ENCODE results near the gene AVP.
"Not testable (repeated sequence)": the region's sequence is repeated elsewhere in the genome, so short reads cannot be mapped to it uniquely, and the experiment has no call there.

AVP gene

DNA sequence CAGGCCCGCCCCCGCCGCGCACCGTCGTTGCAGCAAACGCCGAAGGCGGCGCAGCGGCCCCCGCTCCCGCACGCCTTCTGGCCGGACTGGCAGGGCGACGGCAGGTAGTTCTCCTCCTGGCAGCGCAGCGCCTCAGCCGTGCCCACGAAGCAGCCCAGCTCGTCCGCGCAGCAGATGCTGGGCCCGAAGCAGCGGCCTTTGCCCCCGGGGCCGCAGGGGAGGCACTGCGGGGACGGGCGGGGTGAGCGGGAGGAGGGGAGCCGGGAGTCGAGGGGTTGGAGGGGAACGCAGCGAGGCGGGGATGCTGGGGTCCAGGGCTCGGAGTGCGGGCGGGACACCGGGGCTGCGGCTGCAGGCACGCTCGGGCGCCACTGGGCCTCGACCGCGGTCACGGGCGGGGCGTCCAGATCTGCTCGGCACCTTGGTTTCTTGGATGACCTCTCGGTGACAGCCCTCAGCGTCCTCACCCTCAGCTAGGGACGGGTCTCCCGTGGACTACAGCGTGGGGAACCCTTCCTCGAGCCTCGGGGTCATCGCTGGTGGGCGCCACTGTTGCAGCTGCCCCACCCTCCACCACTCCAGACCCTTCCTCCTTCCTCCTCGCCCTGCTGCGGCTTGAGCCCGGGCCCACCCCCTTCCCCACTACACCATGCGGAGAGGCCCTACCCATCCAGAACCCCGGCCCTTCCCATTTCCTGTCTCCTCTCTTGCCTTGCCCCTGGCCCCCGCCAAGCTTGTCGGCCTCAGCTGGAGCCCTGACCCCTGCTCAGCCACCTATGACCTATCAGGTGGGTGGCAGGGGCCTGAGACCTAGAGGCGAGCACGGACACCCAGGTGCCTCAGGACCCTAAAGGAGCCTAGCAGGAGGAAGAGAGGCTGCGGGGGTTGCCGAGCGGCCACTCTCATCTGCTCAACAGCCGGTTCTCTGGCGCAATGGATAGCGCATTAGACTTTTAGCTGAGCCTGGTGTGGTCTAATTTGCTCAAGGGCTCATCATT lies 1.3 kb downstream of the AVP start:
- DNase-seq = no peak

- no peak for DNase-seq
Measured at GRCh38 chr20:3082306-3082951, 2.1 kb downstream of the AVP start.

- no peak for DNase-seq
Measured at GRCh38 chr20:3081641-3082040, 2.9 kb downstream of the AVP start.

- peak; percentile 62 for DNase-seq
Measured at GRCh38 chr20:3080939-3081388, 3.6 kb downstream of the AVP start.

- no peak for DNase-seq
Measured at GRCh38 chr20:3077618-3078134, 6.8 kb downstream of the AVP start.

- DNase-seq = not testable (repeated sequence)
Measured at GRCh38 chr20:3075315-3075714, 9.2 kb downstream of the AVP start.

DNA sequence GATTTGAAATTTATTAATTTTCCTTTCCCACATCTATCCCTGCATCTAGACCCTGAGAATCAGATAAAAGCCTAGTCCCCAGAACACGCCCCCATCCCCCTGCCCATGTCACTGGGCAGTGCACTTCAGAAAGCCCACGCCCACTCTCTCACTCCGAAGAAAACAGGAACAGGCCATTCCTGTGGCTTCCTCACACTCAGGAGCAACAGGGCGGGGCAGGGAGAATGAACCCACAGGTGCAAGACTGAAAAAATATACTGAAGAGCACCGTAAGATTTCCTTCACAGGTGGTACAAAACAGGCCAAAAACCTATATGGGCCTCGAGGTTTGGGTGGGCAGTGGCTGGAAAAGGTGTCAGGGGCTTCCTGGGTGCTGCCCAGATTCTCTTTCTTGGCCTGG lies 9.7 kb downstream of the AVP start:
- no peak for DNase-seq

GRCh38 chr20:3073251-3073643 lies 11.3 kb downstream of the AVP start:
- DNase-seq = not testable (repeated sequence)

DNA sequence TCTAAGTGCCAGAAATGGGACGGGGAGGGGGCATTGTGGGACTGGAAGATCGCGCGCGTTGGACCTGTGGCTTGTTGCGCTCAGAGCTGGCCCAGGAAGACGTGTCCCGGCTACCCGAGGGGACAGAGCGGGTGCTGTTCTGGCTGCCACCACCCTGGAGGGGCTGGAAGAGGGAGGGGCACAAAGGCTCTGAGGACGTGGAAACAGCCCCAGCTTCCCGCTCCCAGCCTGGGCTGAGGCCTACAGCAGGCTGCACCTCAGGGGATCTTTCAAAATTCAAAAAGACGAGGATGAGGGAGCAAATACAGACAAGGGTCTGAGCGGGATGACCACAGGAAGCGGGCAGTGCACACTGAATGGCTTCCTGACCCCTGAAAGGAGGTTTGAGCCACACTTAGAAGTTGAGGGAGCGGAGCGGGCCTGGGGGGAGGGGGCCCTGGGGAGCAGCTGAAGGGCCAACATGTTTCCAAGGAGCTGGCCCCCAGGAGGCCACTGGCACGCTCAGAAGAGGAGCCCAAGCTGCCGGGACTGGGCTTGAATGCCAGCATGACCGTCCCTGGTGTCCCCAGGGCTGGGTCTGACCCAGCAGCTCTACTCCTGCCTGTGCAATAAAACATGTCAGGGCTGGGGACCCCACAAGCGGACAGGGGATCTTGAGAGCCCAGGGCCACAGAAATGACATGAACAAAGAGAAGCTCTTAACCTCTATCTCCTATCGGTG lies 11.8 kb downstream of the AVP start:
- DNase-seq = no peak

GRCh38 chr20:3071610-3072529 lies 12.7 kb downstream of the AVP start, which contains the start of gene OXT:
Gene OXT, plus strand, starts transcription at chr20:3071620. Its CDS starts 36 bp downstream, at chr20:3071656.
- no peak for DNase-seq

- no peak for DNase-seq
Measured at GRCh38 chr20:3071266-3071609, 13.3 kb downstream of the AVP start.

GRCh38 chr20:3070725-3071124 lies 13.8 kb downstream of the AVP start:
- no peak for DNase-seq

DNA sequence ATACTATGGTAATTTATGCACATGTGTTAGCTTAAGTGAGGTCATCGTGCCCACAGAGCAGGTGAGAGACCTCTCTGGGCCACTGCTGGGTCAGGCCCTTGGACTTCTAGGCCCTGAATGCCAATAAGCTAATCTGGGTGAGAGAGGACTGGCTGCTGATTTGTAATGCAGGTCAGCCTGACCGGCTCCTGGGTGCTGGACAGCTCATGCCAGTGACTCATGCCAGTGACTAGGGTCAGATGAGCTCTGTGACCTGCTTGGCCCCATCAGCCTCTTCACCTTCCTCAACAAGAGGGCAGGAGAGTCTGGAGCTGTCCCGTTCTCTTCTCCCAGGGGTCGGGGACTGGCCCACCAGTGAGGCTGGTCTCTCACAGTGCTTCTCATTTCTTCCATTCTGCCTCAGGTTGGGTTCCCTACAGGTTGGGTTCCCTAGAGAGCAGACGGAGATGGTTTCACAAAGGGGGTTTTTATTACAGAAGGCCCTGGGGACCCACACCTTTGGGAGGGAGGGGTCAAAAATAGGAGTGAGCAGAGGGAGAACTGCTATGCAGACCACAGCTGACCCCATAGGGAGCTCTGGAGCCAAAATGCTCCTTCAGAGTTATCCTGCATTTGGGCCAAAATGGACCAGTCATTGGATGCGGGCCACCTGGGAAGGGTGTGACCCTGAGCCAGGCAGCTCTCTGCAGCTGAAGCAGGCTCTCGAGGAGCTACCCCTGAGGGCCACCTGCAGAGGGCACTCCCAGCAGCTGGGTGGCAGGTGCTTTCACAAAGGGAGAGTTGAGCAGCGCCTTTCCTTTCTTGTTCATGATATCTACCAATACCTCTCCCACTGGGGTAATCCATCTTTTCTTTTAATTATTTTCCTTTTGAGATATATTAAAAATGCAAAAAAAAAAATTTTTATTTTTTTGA lies 15.3 kb downstream of the AVP start:
- DNase-seq = peak; percentile 70

DNA sequence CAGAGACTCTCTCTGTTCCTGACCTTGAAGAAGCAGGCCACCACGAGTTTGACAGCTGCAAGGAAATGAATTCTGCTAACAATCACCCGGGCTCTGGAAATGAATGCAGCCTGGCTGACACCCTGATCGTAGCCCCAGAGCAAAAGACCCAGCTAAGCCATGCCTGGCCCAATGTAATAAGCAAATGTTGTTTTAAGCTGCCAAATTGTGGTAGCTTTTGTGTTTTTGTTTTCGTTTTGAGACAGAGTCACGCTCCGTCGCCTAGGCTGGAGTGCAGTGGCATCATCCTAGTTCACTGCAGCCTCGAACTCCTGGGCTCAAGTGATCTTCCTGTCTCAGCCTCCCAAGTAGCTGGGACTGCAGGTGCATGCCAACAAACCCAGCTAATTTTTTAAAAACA lies 16.4 kb downstream of the AVP start:
- DNase-seq = no peak

DNA sequence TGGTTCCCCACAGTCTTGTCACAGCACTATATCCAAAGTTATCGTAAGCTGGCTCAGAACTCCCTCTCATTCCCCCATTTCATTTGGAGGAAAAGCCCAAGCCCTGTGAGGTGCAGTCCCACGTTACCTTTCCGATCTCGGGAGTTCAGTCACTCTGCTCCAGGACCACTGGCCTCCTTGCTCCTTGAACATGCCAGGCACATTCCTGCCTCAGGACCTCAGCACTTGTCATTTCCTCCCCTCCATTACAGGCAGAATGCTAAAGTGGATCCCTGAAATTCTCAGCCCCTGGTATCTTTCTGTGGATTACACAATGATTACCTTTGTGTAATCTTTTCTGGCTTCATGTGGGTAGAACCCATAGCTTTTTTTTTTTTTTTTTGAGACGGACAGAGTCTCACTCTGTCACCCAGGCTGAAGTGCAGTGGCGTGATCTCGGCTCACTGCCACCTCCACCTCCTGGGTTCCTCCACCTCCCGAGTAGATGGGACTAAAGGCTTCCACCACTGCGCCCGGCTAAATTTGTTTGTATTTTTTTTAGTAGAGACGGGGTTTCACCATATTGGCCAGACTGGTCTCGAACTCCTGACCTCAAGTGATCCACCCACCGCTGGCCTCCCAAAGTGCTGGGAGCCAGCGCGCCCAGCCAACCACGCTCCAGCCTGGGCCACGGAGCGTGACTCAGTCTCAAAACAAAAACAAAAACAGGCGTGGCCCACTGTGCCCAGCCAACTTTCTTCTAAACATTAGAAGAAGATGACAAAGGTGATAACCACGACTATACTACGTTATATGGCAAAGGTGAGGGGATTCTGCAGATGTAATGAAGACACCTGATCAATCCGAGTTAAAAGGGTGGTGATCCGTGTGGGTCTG lies 17.1 kb downstream of the AVP start:
- peak; percentile 36 for DNase-seq

GRCh38 chr20:3064119-3064518 lies 20.4 kb downstream of the AVP start:
- DNase-seq = not testable (repeated sequence)

DNA sequence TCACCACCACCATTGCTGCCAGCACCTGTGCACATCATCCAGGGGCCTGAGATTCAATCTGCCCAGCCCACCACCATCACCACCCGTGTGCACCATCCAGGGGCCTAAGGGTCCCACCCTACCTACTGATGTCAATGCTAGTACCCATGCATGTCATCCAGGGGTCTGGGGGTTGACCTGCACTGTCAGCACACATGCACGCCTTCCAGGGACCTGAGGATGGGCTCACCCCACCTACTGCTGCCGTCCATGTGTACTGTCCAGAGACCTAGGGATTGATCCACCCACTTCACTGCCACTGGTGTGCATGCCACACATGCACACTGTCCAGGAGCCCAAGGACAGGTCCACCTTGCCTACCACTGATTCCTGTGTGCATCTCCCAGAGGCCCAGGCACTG lies 25.0 kb downstream of the AVP start:
- DNase-seq = no peak

DNA sequence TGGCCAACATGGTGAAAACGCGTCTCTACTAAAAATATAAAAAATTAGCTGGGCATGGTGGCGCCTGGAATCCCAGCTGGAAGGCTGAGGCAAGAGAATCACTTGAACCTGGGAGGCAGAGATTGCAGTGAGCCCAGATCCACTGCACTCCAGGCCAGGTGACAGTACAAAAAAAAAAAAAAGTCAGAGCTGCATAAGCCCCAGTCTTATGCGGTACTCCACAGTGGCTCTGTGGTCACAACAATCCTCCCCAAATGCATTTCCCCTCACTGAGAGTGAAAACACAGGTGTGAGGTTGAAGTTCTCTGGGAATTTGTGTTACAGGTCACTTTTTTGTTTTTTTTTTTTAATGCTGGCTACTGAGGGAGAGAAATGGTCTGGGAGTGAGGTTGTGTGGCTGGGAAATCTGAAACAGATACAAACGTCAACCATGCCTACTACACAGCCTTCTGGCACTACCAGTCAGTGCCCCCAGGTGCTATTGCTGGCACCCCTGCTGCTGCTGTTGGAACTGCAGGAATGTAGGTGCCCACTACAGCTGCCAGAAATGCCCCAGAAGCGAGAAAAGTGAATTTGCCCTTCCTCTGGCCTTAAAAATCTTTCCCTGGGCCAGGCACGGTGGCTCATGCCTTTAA lies 33.0 kb downstream of the AVP start:
- DNase-seq = no peak

All from NCI-H226 (cell line).